NCI-H526 (cell line): ENCODE data around the gene KCNMA1.

Experiments
- DNase-seq, 2 experiments: peaks; one replicate each; lab custom pipeline; 2025; lab: John Stamatoyannopoulos, UW

The KCNMA1 gene

GRCh38 chr10:77111611-77112550 lies 525.7 kb downstream of the KCNMA1 start:
- peak; percentile 28 to 48 for DNase-seq

GRCh38 chr10:77110757-77111156 lies 526.9 kb downstream of the KCNMA1 start:
- DNase-seq = no peak

GRCh38 chr10:77109351-77109994 lies 528.1 kb downstream of the KCNMA1 start:
- no peak for DNase-seq

GRCh38 chr10:77106676-77107075 lies 530.9 kb downstream of the KCNMA1 start:
- no peak for DNase-seq

DNA sequence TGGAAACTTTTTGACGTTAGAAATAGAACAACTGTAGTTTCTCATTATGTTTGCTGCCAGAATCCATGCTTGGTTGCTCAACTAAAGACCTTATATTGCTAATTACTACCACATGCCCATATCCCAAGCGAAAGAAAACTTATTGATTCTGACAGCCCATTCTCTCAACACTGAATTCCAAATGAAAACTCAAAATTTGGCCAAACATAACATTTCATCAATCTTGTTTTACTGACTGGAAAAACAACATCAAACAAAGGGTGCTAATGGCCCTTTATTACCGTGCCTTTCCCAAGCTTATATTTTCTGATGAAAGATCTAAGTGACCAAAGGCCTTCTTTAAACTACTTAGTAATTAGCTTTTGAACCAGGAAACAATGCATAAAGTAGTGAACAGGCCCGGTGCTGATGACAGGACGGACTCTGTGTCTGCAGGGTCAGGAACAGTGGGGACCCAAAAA lies 531.8 kb downstream of the KCNMA1 start:
- DNase-seq = no peak

DNA sequence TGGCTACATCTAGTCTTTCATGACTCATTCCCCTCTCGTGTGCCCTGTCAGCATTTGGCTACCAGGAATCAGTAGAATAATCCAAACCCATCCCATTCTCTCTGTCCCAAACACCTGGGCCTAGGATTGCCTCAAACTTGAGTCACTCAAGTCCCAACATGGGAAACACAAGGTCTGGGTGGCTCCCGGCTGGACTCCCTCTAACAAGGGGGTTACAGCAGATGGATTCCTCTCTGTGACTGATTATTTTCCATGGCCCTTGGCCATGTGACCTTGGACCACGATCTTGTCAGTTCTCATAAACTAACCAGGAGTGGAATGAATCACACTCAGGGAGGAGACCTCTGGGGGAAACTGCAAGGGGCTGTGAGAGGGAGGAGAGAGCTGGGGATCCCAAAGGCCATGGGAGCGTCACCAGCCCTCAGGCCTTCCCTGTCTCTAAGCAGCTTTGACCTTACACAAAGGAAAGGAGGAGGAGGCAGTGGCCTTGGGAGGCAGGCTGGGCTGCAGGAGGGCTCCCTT lies 533.1 kb downstream of the KCNMA1 start:
- no peak for DNase-seq

DNA sequence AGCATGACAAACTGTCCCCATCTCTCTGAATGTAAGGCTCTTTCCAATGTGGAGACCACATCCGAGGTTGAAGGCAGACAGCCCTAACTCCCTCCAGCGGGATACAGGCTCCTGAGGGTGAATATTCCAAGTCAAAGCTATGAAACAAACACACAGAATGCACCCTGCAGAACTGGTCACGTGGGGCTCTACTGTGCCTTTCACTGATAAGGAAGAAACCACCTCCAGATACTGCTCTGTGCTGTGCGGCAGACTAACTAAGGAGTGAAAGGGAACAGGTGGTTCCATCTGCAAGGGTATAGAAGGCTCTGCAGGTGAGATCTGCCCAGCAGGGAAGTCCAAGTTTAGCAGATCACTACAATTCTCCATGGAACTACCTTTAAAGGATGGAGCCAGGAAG lies 534.4 kb downstream of the KCNMA1 start:
- no peak for DNase-seq

DNA sequence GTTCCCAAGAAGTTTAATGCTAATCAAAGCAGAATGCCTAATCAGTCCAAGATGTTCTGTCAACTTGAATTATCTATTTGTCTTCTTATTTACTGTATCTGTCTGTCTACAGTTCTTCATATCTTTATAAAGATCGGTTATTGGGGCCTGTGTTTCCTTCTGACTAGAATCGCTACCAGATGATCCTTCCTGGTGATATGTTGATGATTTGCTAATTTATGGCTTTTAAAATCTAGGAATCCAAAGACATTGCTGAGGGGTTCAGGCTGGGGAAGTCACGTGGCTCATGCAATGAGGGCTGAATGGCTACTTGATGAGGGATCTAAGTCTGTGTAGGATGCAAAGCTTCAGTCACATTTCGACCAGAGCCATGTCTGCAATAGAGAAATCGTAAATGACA lies 536.3 kb downstream of the KCNMA1 start:
- DNase-seq = no peak

DNA sequence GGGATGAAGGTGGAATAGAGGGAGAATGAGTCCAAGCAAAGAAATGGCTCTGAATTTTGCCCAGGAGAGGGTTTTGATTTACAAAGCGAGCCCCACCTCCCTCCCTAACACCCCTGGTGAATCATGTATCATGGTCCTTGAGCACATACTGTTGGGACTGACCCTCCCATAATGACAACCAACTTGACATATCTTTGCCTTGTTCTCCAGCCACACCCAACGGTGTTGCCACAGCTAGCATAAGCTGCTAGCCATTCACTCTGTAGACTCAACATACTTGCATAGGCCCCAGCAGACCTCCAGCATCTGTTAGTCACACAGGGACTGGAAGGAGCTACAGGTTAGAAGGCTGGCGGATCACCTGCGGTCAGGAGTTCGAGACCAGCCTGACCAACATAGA lies 538.5 kb downstream of the KCNMA1 start:
- DNase-seq = no peak

GRCh38 chr10:77097625-77098024 lies 540.0 kb downstream of the KCNMA1 start:
- no peak for DNase-seq

GRCh38 chr10:77093126-77093525 lies 544.5 kb downstream of the KCNMA1 start:
- DNase-seq = no peak

GRCh38 chr10:77091597-77092165 lies 545.9 kb downstream of the KCNMA1 start:
- no peak for DNase-seq

DNA sequence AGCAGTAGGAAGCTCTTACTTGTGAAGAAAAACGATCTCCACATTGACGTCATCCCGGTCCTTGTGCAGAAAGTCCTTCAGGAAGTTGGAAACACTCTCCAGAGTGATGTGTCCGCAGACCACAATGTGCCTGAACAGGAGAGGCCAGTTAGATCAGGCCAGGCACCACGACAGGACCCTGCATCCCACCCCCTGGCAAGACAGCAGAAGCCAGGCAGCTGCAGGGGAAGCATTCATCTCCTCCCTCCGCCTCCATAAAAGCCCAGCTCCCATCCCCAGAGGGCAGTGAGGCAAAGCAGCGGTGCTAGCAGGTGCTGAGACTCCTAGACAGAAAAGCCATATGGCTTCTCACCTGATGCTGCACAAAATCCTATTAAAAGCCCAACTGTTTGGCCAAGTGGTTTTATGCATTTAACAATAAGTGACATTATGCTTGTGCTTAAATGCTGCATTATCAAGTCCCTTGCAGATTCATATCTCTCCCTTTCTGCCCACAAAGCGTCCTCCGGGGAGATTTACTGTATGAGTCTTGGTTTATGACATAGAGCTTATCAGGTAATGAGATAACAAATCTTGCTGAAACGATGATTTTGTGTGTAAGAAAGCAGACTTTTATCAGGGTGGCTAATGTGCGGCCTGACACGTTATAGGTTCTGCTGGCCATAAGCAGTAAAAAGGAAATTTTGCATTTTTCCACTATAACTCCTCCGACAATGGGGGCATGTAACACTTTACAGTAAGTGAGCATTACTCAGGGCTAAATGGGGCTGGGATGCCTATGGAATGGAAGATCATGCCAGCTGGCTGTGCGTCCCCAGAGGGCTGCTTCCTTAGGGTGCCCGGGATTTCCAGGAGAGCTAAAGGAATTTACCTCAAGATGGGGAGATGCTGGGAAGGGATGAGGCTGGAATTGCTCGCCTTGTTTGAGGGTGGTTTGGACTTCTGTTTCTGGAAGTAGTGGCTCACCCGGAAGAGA lies 546.9 kb downstream of the KCNMA1 start:
- DNase-seq = peak; percentile 3 to 9

GRCh38 chr10:77087366-77087765 lies 550.2 kb downstream of the KCNMA1 start:
- no peak for DNase-seq

DNA sequence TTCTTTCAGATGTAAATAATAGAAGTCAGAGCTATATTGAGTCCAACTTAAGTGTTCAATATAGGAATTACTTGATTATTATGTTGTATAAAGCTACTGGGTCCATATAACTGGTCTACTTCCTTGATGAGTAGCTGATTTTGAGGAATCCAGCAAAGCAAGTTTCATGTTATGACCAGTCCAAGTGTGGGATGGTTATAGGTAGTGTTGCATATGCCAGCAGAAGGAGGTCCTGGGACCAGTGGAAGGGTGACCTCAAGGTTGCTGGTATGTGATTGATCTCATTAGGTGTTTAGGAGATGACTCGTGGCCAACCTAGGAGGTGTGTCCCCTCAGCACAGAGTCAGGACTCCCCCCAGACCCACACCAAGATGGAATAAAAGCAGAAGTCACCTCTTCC lies 551.5 kb downstream of the KCNMA1 start:
- DNase-seq = no peak

DNA sequence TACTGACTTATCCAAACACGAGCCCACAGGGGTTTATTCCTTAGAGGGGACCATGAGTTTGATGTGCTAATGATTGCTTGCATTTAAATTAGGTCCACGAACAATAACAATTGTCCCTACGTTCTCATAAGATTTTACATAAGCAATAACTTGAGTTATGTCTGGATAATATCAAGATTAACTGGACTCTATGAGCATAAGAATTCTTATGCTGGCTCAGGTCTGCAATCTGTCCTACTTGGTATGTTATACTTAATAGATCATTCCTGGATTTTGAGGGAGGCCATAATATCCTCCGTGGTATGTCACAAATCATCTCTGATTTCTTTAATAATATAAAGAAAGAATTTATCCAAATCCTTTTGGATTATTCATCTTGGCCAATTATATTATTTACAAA lies 552.3 kb downstream of the KCNMA1 start:
- DNase-seq = no peak

- DNase-seq = no peak
Observed at GRCh38 chr10:77084431-77085144, 553.0 kb downstream of the KCNMA1 start.

GRCh38 chr10:77082601-77083252 lies 554.9 kb downstream of the KCNMA1 start:
- no peak for DNase-seq

- DNase-seq = no peak
Observed at GRCh38 chr10:77081481-77081891, 556.1 kb downstream of the KCNMA1 start.

- DNase-seq = no peak
Observed at GRCh38 chr10:77080361-77081027, 557.1 kb downstream of the KCNMA1 start.
